Upper lobe of left lung (tissue), 4 donors: Measurements from ENCODE around the gene RARB.

Experiments used
- EP300 ChIP-seq, 4 donors: sonication (generic); formaldehyde crosslinking; IDR thresholded peaks; one replicate each; pipeline ENCODE4 v1.5.1; 2017; ENCODE audit warnings: antibody characterized with exemption in 4 of 4, control low read depth in 2 of 4
- POLR2A ChIP-seq, 4 donors: fragments of 450-650 bp; IDR thresholded peaks; one replicate each; pipeline ENCODE4 v1.5.1; 2016 to 2017; ENCODE audit warnings: antibody characterized with exemption in 4 of 4, mild to moderate bottlenecking in 2 of 4
- POLR2AphosphoS5 ChIP-seq, 2 donors: sonication (generic); formaldehyde crosslinking; IDR thresholded peaks; one replicate each; pipeline ENCODE4 v1.5.1; 2017; ENCODE audit warnings: antibody characterized with exemption in 2 of 2
- TF ChIP-seq, protein P1 (sequence below), 6 experiments: fragments of 450-650 bp in 4 of 6; fragments of 200-600 bp in 2 of 6; sonication (generic) in 2 of 6; IDR thresholded peaks; one replicate each; pipeline ENCODE4 v1.5.1; 2016 to 2019; ENCODE audit warnings: antibody characterized with exemption in 6 of 6

DNA sequence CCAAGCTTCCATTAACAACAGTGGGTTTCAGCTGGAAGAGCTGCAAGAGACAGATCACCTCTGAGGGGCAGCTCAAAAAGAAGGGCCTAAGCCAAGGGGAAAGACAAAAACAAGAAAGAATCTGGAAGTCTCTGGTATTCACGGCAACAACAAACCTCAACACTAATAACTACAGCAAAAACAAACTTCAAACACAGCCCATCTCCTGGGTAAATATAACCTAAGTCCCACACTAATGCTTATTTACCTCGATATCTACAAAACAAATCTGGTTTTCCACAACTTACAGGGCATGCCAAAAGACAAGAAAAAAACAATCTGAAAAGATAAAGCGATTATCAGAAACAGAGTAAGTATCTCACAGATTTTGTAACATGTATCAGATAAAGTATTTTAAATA is 207.0 kb downstream of the RARB start:
- TF ChIP-seq POLR2A (IDR thresholded peaks at IDR 0.05) (no peak), POLR2AphosphoS5 (IDR thresholded peaks at IDR 0.05) (no peak), EP300 (IDR thresholded peaks at IDR 0.05) (no peak)
- TF ChIP-seq, protein P1, sequence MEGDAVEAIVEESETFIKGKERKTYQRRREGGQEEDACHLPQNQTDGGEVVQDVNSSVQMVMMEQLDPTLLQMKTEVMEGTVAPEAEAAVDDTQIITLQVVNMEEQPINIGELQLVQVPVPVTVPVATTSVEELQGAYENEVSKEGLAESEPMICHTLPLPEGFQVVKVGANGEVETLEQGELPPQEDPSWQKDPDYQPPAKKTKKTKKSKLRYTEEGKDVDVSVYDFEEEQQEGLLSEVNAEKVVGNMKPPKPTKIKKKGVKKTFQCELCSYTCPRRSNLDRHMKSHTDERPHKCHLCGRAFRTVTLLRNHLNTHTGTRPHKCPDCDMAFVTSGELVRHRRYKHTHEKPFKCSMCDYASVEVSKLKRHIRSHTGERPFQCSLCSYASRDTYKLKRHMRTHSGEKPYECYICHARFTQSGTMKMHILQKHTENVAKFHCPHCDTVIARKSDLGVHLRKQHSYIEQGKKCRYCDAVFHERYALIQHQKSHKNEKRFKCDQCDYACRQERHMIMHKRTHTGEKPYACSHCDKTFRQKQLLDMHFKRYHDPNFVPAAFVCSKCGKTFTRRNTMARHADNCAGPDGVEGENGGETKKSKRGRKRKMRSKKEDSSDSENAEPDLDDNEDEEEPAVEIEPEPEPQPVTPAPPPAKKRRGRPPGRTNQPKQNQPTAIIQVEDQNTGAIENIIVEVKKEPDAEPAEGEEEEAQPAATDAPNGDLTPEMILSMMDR (IDR thresholded peaks at IDR 0.05) = no peak
